Suprapubic skin (tissue), 4 donors: Measurements from ENCODE around the gene NDUFV1. TPM values are rescaled to one million over a fixed set of nuclear protein-coding genes. Genes with fewer than 3 reads are reported as not detected.
"Not testable (repeated sequence)": the region's sequence is repeated elsewhere in the genome, so short reads cannot be mapped to it uniquely, and the experiment has no call there.

ENCODE experiments used
- DNase-seq, 2 donors: peaks; one replicate each; pipeline ENCODE4 v3.0.0-alpha.2; 2019; ENCODE audit warnings: low spot score in 2 of 2
- H3K27ac ChIP-seq: fragments of 200-600 bp; sonication (generic); one replicate; pipeline ENCODE4 v1.5.1; 2019
- H3K27me3 ChIP-seq: fragments of 200-600 bp; sonication (generic); one replicate; pipeline ENCODE4 v1.5.1; 2019
- H3K36me3 ChIP-seq: fragments of 200-600 bp; sonication (generic); one replicate; pipeline ENCODE4 v1.5.1; 2019
- H3K4me1 ChIP-seq: fragments of 200-600 bp; sonication (generic); one replicate; pipeline ENCODE4 v1.5.1; 2019
- H3K4me3 ChIP-seq: fragments of 200-600 bp; sonication (generic); one replicate; pipeline ENCODE4 v1.5.1; 2019; ENCODE audit warnings: mild to moderate bottlenecking
- H3K9me3 ChIP-seq: fragments of 200-600 bp; sonication (generic); one replicate; pipeline ENCODE4 v1.5.1; 2019
- EP300 ChIP-seq: sonication (generic); formaldehyde crosslinking; IDR thresholded peaks from one replicate; pipeline ENCODE4 v1.6.1; 2017; ENCODE audit warnings: antibody characterized with exemption
- POLR2A ChIP-seq, 2 donors: fragments of 450-650 bp; IDR thresholded peaks; one replicate each; pipeline ENCODE4 v1.6.1; 2017; ENCODE audit warnings: antibody characterized with exemption in 2 of 2, mild to moderate bottlenecking in 2 of 2, moderate library complexity in 2 of 2
- POLR2AphosphoS5 ChIP-seq, 3 donors: sonication (generic); formaldehyde crosslinking; IDR thresholded peaks; one replicate each; pipeline ENCODE4 v1.6.1; 2017; ENCODE audit warnings: antibody characterized with exemption in 3 of 3
- WGBS: methylation state at CpG from one replicate; pipeline ENCODE4 v1.1.5; 2018; 5-methylcytosine and 5-hydroxymethylcytosine counted together
- total RNA-seq, 4 donors: library from RNA; depleted of rRNA; stranded (reverse); fragments of >200 nt; gene quantifications; one replicate each; pipeline ENCODE4 v1.1.0, GENCODE V29; 2016
- TF ChIP-seq, protein P1 (sequence below), 2 donors: fragments of 200-600 bp in 1 of 2; fragments of 450-650 bp in 1 of 2; sonication (generic) in 1 of 2; IDR thresholded peaks; one replicate each; pipeline ENCODE4 v1.5.1; 2016 to 2019; ENCODE audit warnings: antibody characterized with exemption in 2 of 2, mild to moderate bottlenecking in 1 of 2, moderate library complexity in 1 of 2

NDUFV1 gene
- total RNA-seq, 4 donors from 2014 or later, result 200 to 361 (median 275) TPM

- DNase-seq, result no peak
- TF ChIP-seq POLR2AphosphoS5 (IDR thresholded peaks at IDR 0.05) (no peak), EP300 (no peak), POLR2A (IDR thresholded peaks at IDR 0.05) (no peak)
- TF ChIP-seq, protein P1, sequence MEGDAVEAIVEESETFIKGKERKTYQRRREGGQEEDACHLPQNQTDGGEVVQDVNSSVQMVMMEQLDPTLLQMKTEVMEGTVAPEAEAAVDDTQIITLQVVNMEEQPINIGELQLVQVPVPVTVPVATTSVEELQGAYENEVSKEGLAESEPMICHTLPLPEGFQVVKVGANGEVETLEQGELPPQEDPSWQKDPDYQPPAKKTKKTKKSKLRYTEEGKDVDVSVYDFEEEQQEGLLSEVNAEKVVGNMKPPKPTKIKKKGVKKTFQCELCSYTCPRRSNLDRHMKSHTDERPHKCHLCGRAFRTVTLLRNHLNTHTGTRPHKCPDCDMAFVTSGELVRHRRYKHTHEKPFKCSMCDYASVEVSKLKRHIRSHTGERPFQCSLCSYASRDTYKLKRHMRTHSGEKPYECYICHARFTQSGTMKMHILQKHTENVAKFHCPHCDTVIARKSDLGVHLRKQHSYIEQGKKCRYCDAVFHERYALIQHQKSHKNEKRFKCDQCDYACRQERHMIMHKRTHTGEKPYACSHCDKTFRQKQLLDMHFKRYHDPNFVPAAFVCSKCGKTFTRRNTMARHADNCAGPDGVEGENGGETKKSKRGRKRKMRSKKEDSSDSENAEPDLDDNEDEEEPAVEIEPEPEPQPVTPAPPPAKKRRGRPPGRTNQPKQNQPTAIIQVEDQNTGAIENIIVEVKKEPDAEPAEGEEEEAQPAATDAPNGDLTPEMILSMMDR (IDR thresholded peaks at IDR 0.05), result no peak
- H3K36me3 ChIP-seq, result peaks cover 26% of the 10 kb centered on the region
- H3K9me3 ChIP-seq, result no peaks in the 10 kb centered on the region
- H3K4me3 ChIP-seq, result no peak overlapping the region
- H3K27ac ChIP-seq, result no peak overlapping the region
- no peaks in the 10 kb centered on the region for H3K27me3 ChIP-seq
- peaks cover 25% of the 10 kb centered on the region for H3K4me1 ChIP-seq
- WGBS, result 85% methylated on average over 1 of the region's 1 CpG
Observed at GRCh38 chr11:67588136-67588503, 18.6 kb upstream of the NDUFV1 start.

DNA sequence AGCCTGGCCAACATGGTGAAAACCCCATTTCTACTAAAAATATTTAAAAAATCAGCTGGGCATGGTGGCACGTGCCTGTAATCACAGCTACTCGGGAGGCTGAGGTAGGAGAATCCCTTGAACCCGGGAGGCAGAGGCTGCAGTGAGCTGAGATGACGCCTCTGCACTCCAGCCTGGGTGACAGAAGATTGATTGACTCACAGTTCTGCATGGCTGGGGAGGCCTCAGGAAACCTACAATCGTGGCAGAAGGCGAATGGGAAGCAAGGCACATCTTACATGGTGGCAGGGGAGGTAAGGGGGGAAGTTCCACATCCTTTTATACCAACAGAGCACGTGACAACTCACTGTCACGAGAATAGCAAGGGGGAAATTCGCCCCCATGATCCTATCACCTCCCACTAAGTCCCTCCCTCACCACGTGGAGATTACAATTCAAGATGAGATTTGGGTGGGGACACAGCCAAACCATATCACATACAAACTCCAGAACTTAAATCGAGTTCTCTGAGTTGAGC, 17.8 kb upstream of the NDUFV1 start:
- H3K27me3 ChIP-seq, H3K9me3 ChIP-seq, H3K4me3 ChIP-seq, DNase-seq, H3K27ac ChIP-seq: not testable (repeated sequence)
- Histone ChIP-seq H3K4me1 (peaks cover 28% of the 10 kb centered on the region), H3K36me3 (peaks cover 26% of the 10 kb centered on the region)
- 84% methylated on average over 11 of the region's 11 CpGs for WGBS

DNA sequence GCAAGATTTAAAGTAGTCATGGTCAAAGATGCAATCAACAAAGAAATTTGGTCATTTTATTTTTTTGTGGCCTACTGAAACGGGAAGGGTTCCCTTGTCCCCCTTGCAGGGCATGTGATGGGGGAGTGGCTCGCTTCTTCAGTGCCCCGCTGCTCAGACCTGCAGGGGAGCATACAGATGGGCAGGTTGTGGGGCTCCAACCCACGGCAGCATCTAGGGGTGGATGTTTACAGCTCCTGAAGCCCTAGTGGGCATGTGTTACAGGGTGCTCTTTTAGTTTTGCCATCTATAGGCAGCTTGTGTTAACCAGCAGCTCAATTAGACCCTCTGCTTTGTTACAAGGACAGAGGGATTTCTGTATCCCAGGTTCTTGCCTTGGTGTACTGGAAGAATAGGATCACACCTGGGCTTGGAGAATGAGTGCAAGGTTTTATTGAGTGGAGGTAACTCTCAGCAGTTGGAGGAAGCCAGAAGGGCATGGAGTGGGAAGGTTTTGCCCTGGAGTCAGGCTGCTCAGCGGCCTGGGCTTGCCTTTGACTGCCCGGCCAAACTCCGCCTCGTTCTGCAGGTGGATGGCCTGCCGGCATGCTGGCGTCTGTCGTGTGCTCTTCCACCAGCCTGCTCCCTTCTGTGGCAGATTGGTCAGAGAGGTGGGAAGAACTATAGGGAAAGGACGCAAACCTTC, 13.7 kb upstream of the NDUFV1 start:
- H3K36me3 ChIP-seq, result peaks cover 5% of the 10 kb centered on the region
- no peak overlapping the region for H3K27ac ChIP-seq
- no peak for DNase-seq
- TF ChIP-seq POLR2A (IDR thresholded peaks at IDR 0.05) (no peak), POLR2AphosphoS5 (IDR thresholded peaks at IDR 0.05) (no peak), EP300 (no peak)
- TF ChIP-seq, protein P1 (IDR thresholded peaks at IDR 0.05), result no peak
- H3K4me3 ChIP-seq, result no peak overlapping the region
- H3K9me3 ChIP-seq, result no peaks in the 10 kb centered on the region
- 48% methylated on average over 12 of the region's 12 CpGs for WGBS
- peaks cover 9% of the 10 kb centered on the region for H3K4me1 ChIP-seq
- no peaks in the 10 kb centered on the region for H3K27me3 ChIP-seq

DNA sequence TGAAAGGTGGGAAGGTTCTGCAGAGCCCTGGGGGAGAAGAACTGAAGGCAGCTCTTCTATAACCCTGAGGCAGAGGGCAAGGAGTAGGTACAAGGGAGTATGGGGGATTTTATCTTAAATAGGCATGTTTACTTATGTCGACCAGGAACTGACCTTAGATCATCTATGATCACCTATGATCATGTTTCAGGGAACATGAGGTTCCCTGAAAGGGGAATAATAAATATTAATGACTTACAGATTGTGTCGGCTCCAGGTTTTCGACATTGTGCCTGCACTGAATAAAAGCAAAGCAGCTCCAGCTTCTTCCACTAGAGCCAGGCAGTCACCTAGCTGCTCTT, 13.2 kb upstream of the NDUFV1 start:
- no peak overlapping the region for H3K27ac ChIP-seq
- H3K9me3 ChIP-seq, result no peaks in the 10 kb centered on the region
- H3K27me3 ChIP-seq, result no peaks in the 10 kb centered on the region
- no peak for TF ChIP-seq POLR2AphosphoS5 (IDR thresholded peaks at IDR 0.05)
- TF ChIP-seq EP300, result no peak
- TF ChIP-seq, protein P1 (IDR thresholded peaks at IDR 0.05), result no peak
- TF ChIP-seq POLR2A (IDR thresholded peaks at IDR 0.05), result no peak
- 45% methylated on average over 3 of the region's 3 CpGs for WGBS
- no peak overlapping the region for H3K4me3 ChIP-seq
- no peak for DNase-seq
- no peaks in the 10 kb centered on the region for H3K36me3 ChIP-seq
- peaks cover 9% of the 10 kb centered on the region for H3K4me1 ChIP-seq

- no peak overlapping the region for H3K4me3 ChIP-seq
- H3K9me3 ChIP-seq, result no peaks in the 10 kb centered on the region
- TF ChIP-seq, protein P1 (IDR thresholded peaks at IDR 0.05), result no peak
- no peak for TF ChIP-seq POLR2AphosphoS5 (IDR thresholded peaks at IDR 0.05)
- no peak overlapping the region for H3K27ac ChIP-seq
- H3K4me1 ChIP-seq, result peaks cover 9% of the 10 kb centered on the region
- no peak for DNase-seq
- 65% methylated on average over 3 of the region's 3 CpGs for WGBS
- H3K27me3 ChIP-seq, result no peaks in the 10 kb centered on the region
- H3K36me3 ChIP-seq, result no peaks in the 10 kb centered on the region
Observed at GRCh38 chr11:67594480-67594879, 12.3 kb upstream of the NDUFV1 start.
